ENCODE measurements around the gene ATN1.

Gene ATN1

DNA sequence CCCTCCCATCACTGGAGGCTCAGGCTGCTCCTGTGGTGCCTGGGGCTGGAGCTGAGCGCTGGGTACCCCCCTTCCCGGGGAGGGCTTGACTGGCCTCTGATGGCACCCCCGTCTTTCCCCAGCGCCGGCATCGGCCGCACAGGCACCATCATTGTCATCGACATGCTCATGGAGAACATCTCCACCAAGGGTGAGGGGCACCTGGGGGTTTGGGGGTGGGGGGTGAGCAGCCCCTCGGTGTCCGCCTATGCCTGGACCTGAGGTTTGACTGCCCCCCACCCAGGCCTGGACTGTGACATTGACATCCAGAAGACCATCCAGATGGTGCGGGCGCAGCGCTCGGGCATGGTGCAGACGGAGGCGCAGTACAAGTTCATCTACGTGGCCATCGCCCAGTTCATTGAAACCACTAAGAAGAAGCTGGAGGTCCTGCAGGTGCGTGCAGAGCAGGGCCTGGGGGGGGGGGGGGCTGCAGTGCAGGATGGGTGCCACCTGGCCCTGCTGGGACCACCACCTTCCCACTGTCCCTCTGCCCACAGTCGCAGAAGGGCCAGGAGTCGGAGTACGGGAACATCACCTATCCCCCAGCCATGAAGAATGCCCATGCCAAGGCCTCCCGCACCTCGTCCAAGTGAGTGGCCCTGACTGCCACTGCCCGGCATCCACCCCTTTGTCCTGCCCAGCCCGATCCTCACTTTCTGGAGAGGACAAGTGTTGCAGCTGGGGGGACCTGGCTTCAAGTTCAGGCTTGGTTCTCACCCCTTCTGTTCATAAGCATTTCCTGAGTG is 32.2 kb downstream of the ATN1 start:
- DNase-seq: peak; percentile 26

DNA sequence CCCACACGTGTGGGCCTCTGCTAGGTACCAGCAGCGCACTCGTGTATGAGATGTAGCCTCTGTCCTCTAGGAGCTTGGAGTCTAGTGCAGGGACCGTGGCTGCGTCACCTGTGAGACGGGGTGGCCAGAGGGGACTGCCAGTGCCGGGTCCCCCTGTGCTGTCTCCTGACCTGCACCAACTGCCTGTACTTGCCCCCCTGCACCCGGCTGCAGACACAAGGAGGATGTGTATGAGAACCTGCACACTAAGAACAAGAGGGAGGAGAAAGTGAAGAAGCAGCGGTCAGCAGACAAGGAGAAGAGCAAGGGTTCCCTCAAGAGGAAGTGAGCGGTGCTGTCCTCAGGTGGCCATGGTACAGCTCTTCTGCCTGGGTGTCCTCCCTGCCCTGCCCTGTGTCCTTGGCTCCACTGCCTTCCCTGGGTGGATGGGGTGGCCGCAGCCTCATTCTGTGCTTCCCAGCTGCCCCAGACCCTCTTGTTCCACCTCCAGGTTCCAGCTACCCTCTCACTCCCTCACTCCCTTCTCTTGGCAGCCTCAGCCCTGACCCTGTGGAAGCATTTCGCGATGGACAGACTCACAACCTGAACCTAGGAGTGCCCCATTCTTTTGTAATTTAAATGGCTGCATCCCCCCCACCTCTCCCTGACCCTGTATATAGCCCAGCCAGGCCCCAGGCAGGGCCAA is 33.0 kb downstream of the ATN1 start:
- DNase-seq: peak; percentile 49

DNA sequence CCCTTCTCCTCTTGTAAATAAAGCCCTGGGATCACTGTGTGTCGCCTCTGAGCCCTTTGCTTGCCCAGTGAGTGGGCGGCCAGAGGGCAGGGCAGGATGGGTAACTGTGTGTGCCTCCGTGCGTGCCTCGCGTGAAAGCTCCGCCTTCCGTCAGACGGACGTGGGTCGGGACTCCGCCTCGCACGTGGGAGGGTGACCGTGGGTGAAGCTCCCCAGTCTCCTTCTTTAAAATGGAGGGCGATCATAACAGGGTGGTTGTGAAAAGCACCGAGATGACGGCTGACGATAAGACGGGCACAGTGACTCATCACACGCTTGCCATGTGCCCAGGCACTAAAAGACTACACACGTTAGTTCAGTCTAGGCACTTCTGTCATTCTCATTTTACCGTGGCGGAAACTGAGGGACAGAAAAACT is 33.5 kb downstream of the ATN1 start:
- peak; percentile 30 for DNase-seq

DNA sequence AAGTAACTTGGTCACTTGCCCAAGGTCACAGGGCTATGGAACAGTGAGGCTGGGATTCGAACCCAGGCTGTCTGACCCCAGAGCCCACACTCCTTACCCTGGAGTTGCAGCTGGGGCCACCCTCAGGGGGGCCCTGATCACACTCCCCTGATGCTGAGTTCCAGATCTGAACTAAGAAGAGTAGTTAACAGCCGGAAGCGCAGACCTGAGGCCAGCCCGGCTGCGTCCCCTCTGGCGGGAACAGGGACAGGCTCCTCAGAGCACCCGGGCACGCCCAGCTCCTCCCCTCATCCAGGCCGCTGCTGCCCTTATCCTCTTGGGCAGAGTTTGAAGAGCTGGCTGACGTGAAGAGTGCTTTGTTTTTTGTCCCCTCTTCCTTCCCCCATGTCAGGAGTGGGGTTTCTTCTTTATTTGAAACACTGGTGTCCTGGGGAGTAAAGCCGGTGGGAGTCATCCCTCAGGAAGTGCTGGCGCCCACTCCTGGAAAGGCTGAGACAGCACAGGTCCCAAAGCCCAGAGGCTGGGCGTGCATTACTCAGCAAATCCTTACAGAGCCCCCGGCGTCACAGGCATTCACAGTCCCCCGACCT is 34.0 kb downstream of the ATN1 start:
- peak; percentile 76 for DNase-seq

DNA sequence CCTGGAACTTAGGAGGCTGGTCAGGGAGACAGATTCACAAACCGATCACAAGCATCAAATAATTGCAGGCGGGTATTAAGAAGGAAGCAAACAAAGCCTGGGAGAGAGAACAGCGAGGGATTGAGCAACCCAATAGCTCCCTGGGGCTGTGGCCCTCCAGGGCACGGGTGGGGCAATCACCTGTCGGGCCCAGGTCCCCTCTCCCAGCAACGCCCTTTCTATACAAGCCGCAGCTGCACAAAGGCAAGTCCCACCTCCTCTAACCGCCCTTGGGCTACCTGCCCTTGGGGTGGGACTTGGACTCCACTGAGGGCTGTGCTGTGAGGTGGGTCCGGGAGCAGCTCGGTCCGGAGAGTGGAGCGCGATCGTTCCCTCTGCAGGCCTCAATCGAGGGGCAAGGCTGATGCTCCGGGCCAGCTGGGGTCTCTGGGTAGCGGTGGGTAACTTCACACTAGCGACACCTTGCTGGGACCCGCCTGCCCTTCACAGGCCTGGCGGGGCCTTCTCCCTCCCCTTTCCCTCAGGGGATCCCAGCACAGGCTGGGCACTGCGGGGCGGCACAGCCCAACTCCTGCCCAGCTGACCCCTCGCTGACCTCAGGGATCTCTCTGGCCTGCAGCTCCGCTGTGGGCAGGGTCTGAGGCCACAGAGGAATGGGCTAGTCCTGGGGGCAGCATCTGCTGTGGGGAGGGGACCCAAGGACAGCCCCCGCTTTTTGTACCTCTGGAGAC is 34.7 kb downstream of the ATN1 start:
- peak; percentile 33 for DNase-seq

DNA sequence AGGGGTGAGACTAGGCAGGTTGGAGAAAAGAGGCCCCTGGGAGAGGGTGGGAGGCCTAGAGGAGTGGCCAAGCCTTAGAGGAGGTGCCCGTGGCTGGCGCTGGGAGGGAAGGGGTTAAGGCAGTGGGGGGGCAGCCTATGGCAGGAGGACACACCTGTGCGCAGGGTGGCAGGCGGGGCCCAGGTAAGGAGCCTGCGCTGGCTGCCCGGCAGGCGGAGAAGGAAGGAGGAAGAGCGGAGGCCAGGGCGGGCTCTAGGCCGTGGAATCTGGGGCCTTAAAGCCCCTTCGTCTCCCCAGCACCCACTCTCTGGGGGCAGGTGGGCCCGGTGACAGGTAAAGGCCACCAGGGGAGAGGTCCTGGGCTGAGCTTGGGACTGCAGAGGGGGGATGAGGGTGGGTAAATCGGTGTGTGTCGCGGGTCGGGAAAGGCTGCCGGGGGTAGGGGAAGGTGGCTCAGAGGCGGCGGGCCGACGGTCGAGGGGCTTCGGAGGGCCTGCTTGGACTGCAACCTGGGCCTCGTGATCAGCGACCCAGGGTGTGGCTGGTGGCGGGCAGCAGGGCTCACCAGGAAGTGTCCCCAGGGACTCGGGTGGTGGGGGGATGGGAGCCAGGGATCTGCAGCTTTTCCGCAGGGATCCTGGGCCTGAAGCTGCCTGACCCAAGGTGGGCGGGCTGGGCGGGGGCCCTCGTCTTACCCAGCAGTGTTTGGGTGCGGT is 35.4 kb downstream of the ATN1 start:
- DNase-seq: peak; percentile 43

DNA sequence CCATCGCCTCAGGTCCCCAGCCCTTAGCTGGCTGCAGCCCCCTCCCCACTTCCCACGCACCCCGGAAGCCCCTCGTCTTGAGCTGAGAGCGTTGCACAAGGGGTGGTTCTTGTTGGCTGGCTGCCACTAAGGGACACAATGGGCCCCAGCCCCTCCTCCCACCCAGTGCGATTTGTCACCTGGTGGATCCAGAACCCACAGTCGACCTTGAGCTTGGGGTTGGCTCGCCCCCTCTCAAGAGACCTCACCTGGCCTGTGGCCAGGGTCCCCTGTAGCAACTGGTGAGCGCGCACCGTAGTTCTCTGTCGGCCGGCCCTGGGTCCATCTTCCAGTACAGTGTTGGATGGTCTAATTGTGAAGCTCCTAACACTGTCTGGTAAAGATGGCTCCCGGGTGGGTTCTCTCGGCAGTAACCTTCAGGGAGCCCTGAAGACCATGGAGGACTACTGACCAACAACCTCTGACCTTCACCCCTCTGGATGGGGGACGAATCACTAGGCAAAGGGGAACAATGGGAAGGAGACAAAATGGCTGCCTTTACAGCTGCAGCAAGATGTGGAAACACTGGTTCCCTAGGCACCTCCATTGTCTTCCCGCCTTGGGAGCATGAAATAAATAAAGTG is 36.1 kb downstream of the ATN1 start:
- peak; percentile 36 for DNase-seq

DNA sequence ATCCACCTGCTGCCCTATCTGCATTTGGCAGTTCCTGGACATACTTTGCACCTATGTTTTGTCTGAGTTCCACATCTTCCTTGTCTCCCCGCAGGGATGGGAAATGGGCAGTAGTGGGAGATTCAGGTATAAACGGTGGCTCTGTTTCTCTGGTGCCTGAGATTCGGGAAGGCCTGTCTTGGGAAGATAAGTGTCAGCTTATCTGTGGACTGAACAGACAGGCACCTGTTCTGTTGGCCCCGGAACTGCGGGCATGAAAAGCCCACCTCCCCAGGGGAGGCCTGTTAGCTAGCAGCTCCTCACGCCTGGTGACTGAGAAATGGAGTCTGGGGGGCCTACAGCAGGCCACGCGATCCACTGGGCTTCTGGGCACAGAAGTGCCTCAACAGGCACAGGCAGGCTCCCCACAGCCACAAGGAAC is 36.9 kb downstream of the ATN1 start:
- no peak for DNase-seq

DNA sequence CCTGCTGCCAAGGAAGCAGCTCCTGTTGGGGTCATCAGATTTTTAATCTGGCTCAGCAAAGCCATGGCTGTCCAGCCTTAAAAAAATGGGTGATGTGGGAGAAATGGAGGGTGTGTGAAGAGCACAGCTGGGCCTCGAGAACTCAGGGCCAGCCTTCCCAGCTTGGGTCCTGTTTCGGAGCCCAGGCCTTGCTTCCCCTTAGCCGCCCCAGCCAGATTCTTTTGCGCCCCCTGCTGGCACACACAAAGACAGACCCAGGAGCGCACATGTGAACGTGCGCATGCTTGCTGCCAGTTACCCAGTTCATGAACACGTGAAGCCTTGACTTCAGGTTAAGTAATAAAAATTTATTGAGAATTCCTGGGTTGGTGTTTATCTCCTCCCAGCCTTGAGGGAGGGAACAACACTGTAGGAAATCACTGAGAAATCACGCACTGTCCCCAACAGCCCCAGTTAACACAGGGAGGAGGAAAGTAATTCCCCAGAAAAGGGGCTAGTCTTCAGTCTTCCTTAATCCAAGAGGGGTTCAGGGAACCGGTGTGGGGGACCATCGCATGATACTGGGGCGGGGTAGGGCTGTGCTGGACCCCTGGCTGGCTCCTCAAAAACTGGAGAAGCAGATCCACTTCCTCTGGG is 37.4 kb downstream of the ATN1 start:
- peak; percentile 92 for DNase-seq

DNA sequence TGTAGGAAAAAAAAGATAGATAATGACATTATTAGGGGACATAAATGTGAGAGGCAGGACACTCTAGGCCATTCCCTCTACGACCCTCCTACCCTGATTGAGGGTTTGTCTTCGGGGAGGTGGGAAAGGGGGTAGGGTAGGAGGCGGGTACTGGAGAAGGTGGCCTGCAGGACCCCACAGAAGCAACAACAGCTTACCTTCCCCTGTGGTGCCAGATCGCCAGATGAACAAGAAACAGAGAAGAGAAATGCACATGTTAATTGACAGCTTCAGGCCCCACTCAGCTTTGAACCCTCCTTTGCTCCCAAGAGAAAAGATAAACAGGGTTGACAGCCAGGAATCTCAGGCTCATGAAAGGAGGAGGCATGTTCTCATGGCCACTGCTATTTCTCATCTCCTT is 38.0 kb downstream of the ATN1 start:
- DNase-seq: no peak

DNA sequence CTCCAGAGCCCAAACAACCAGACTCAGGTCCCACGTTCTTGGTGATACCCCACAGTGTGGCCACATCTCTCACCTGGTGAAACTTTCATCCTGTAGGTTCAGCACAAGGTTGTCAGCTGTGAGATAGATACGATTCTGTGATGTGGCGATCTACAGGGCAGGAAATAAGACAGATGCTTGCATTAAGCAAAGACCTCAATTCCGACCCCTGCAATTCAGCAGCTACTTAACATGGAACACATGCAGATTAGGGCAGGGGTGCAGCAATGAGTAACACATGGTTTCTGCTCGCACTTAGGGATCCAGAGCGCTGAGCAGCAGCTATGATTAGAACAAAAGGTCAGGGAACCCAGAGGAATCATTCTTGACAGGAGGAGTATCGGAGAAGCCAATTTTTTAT is 38.6 kb downstream of the ATN1 start:
- no peak for DNase-seq

DNA sequence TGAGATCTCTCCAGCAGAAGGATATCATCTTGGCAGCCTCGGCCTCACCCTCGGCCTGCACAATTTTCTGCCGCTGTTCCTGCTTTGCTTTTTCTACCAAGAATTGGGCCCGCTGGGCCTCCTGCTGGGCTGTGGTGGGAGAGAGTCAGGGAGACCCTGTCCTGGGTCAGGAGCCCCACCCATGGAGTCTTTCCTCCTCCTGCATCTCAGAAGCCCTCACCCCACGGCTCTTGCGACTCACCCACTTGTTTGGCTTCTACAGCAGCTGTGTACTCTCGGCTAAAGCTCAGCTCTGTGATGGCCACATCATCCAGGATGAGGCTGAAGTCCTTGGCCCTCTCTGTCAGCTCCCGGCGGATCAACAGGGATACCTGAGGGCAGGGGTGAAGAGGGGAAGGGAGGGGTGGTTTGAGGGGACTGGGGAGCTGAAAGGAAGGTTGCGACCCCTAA is 39.9 kb downstream of the ATN1 start:
- no peak for DNase-seq

DNA sequence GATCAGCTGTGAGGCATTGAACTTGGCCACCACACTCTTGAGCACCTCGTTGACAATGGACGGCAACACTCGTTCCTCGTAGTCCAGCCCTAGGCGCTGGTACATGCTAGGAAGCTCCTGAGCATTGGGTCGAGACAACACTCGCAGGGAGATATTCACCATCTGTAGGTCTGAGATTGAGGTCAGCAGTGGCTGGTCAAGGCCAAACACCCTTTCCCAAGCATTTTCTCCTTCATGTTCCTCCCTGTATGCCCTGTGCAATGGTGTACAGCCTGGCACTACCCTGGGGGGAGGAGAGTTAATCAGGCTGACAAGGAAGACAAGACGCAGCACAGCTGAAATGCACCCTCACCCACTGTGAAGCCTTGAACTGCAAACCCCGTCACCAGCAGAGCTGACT is 40.7 kb downstream of the ATN1 start:
- DNase-seq: no peak

DNA sequence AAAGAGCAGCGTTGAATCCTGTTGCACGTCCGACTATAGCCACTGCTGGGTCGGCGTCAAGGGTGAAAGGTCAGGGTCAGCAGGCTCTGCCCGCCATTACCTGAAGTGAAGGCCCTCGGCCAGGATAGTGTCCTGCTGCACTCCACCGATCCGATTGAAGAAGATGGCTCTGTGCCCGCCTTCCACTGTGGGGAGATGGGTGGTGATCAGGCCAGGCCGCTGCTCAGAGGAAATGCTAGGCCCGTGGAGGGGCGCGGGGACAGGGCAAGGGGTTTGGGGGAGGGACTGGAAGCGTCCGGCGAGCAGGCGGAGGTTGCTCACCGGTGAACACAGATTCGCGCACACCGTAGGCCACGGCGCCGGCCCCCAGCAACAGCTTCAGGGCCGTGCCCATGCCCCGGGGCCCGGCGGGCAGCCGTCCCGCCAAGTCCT is 42.4 kb downstream of the ATN1 start:
- peak; percentile 64 for DNase-seq

DNA sequence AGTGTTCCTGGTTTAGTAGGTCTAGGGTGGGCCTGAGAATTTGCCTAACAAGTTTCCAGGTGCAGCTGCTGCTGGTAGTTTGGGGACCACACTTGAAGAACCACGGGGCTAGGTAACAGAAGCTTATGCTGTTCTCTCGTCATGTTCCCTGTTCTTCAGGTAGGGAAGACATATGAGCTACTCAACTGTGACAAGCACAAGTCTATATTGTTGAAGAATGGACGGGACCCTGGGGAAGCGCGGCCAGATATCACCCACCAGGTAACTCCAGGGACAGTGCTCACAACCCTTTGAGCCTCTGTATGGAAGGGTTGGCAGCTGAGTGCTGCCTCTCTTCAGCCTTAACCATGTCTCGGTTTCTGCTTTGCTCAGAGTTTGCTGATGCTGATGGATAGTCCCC is 46.4 kb downstream of the ATN1 start:
- no peak for DNase-seq

DNA sequence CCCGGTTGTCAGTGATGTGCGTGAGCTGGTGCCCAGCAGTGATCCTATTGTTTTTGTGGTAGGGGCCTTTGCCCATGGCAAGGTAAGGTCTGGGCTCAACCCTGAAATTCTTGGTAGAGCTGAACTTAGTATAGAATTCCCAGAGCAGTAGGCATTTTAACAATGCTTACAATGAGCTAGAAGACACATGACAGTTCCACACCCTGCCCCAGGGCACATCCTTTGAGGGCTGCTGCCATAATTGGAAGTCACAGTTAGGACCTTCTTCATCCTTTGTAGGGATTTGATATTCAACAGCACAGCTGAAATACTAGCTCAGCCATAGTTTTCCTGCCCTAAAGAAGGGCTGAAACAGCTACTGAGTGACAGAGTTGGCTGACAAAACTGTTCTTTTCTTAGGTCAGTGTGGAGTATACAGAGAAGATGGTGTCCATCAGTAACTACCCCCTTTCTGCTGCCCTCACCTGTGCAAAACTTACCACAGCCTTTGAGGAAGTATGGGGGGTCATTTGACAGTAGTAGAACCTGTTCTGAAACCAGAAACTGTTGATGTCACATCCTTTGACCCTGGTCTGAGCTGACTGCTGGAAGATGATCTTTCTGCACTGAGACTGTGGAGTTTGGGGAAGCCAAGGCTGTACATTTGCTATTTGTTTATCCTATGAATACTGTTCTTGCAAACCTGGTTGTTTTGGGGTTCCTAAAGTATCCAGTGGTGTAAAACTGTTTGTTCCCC is 47.7 kb downstream of the ATN1 start:
- no peak for DNase-seq

DNA sequence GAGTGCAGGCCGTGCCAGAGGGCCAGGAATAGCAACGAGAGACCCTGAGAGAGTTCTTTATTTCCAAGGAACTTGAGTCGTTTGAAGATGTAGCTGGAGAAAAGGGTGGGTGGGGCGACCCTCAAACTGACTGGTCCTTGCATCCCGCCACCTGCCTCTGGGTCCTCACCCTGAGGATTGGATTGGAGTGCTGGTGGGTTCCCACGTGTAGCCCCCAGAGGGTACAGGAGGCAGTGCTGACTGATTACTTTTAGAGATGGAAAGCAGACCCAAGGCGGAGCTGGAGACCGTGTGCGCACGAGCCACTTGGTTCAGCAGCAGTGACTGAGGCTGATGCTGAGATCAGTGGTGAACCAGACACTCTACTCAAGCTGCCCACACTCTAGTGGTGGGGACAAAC is 49.9 kb downstream of the ATN1 start:
- no peak for DNase-seq

DNA sequence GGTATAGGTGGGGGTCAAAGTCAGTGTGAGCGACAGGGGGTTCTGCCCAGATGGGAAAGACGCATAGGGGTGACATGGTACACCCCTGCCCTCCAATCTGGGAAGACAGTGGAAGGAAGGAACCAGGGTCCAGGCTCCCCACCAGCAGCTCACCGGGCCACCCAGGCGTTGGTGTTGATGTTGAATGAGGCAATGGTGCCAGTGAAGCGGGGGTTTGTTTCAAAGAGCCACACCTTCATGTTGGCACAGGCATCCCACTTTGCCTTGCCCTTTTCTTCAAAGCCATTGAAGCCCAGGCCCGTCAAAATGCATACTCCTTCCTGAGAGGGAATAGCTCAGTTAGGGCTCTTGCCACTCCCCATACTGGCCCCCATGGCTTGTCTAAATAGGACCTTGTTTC is 50.4 kb downstream of the ATN1 start:
- no peak for DNase-seq

DNA sequence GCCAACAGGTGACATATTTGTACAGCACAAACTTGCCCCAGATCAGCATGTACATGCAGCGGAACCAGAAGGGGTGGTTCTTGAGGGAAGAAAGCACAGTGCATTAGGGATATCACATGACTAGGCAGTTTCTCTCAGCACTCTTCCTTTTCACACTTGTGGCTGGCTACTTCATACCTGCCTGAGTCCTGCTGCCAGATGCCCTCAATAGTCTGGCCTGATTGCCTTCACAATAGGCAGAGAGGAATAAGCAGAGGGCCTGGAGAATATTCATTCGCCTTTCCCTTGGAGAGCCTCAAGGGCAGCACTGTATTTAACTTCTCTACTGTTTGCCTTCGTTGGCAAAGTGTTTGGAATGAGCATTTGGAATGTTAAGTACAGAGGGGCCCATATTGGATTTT is 50.9 kb downstream of the ATN1 start:
- DNase-seq: no peak

DNA sequence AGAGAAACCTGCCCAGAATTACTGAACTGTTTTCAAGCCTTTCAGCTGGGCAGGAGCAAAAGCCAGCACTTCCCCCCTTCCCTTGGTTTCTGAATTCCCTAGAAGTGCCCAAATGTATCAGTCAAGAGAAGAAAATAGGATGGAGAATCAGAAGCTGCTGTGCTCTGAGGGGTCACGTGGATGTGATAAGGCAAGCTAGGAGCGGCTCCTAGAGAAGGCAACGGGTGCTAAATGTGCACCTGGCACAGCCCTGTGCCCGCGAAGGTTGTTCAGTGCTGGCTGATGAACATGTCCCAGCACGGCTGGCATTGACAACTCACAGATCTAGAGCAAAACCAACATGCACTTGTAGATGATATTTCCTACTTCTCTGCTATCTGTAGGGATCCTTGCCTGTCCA is 51.3 kb downstream of the ATN1 start:
- no peak for DNase-seq

DNA sequence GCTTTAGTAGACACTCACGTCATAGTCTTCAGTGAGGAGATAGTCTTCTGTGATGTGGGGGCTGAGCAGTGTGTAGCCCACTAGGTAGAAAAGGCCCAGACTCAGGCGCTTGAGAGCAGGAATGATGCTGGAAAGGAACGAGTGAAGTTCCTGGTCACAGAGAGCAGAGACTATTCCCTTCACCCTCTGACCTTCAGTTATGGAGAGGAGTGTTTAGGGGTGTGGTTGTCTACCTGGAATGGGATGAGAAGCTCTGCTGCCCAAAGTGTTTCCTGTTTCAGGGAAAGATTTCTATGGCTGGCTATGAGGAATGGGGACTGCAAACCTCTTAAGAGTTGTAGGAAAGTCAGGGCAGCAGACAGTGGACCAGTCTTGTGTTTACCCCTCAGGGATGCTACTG is 51.7 kb downstream of the ATN1 start:
- no peak for DNase-seq

Data from femur (tissue), 1 donor.